ENCODE measurements around the gene PCDHGA7. TPM values are rescaled to one million over a fixed set of nuclear protein-coding genes. Genes with fewer than 3 reads are reported as not detected.
A peak's percentile ranks its signal among the peaks of the same experiment; 100 is the strongest.

PCDHGA7 gene
- total RNA-seq, 2 donors from 2014 or later, result 0.40 to 1.9 TPM

DNA sequence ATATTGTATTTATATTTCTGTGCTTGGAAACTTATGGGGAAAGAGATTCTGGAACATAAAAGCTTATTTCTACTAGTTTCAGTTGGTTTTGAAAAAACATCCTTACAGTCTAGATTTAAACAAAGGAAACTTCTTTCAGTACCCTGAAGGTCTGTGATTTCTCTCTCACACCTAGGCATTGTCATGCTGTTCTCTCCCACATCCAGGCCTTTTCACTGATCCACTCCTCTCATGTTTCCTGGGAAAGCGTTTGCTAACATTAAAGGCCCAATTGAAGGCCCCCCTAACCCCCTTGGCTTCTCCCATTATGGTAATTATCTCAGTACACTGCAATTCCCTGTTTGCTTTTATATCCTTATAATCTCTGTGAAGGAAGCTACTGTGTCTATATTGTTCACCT, 39.8 kb upstream of the PCDHGA7 start:
- no peaks in the 10 kb centered on the region for H3K36me3 ChIP-seq (ENCODE audit: control insufficient read depth, insufficient read depth, low read length)
- WGBS, 2 experiments (ENCODE audit: insufficient coverage in 1 of 2, insufficient read length in 1 of 2), result 84% methylated on average over 1 of the region's 1 CpG; no CpG with 5 or more reads in 1 of the 2 experiments
- Mint-ChIP-seq H3K27ac (no peak overlapping the region), H3K9me3 (peaks cover 74% of the 10 kb centered on the region), H3K4me1 (no peaks in the 10 kb centered on the region), H3K4me3 (no peak overlapping the region), H3K27me3 (ENCODE audit: insufficient read depth) (peaks cover 11% of the 10 kb centered on the region), H3K36me3 (ENCODE audit: low read depth) (peaks cover 22% of the 10 kb centered on the region)
- no peaks in the 10 kb centered on the region for H3K4me1 ChIP-seq (ENCODE audit: control insufficient read depth, insufficient read depth, low read length)
- peaks cover 32% of the 10 kb centered on the region for H3K9me3 ChIP-seq (ENCODE audit: control insufficient read depth, low read length)
- H3K4me3 ChIP-seq (ENCODE audit: low read length), result peak overlapping the region; percentile 77
- H3K27ac ChIP-seq (ENCODE audit: low read depth, low read length), result no peak overlapping the region
- H3K27me3 ChIP-seq (ENCODE audit: control insufficient read depth, insufficient read depth, low read length, poor library complexity, severe bottlenecking), result no peaks in the 10 kb centered on the region
- DNase-seq, result no peak
- TF ChIP-seq, protein P1, sequence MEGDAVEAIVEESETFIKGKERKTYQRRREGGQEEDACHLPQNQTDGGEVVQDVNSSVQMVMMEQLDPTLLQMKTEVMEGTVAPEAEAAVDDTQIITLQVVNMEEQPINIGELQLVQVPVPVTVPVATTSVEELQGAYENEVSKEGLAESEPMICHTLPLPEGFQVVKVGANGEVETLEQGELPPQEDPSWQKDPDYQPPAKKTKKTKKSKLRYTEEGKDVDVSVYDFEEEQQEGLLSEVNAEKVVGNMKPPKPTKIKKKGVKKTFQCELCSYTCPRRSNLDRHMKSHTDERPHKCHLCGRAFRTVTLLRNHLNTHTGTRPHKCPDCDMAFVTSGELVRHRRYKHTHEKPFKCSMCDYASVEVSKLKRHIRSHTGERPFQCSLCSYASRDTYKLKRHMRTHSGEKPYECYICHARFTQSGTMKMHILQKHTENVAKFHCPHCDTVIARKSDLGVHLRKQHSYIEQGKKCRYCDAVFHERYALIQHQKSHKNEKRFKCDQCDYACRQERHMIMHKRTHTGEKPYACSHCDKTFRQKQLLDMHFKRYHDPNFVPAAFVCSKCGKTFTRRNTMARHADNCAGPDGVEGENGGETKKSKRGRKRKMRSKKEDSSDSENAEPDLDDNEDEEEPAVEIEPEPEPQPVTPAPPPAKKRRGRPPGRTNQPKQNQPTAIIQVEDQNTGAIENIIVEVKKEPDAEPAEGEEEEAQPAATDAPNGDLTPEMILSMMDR (conservative IDR thresholded peaks at IDR 0.05), result no peak
- H3K9ac ChIP-seq (ENCODE audit: extremely low read depth, low read length, poor library complexity, severe bottlenecking), result no peak overlapping the region

GRCh38 chr5:141343242-141343952, 39.1 kb upstream of the PCDHGA7 start, which contains the start of gene PCDHGA3:
TSS of gene PCDHGA3 (plus strand) at chr5:141343829. CDS start at chr5:141344034, 205 bp downstream.
- DNase-seq, result peak; percentile 63
- Histone ChIP-seq H3K36me3 (ENCODE audit: control insufficient read depth, insufficient read depth, low read length) (no peaks in the 10 kb centered on the region), H3K9ac (ENCODE audit: extremely low read depth, low read length, poor library complexity, severe bottlenecking) (peak within 1 kb of the TSS; percentile 58), H3K4me3 (ENCODE audit: low read length) (peak within 1 kb of the TSS; percentile 77), H3K27me3 (ENCODE audit: control insufficient read depth, insufficient read depth, low read length, poor library complexity, severe bottlenecking) (no peaks in the 10 kb centered on the region), H3K4me1 (ENCODE audit: control insufficient read depth, insufficient read depth, low read length) (no peaks in the 10 kb centered on the region), H3K27ac (ENCODE audit: low read depth, low read length) (no peak within 1 kb of the TSS), H3K9me3 (ENCODE audit: control insufficient read depth, low read length) (peaks cover 38% of the 10 kb centered on the region)
- Mint-ChIP-seq H3K4me1 (no peaks in the 10 kb centered on the region), H3K9me3 (peaks cover 70% of the 10 kb centered on the region), H3K27ac (peak within 1 kb of the TSS; percentile 94), H3K4me3 (peak within 1 kb of the TSS; percentile 70), H3K36me3 (ENCODE audit: low read depth) (peaks cover 22% of the 10 kb centered on the region), H3K27me3 (ENCODE audit: insufficient read depth) (peaks cover 11% of the 10 kb centered on the region)
- TF ChIP-seq, protein P1 (conservative IDR thresholded peaks at IDR 0.05), result peak; percentile 75
- WGBS, 2 experiments (ENCODE audit: insufficient coverage in 1 of 2, insufficient read length in 1 of 2), result 52 to 80% methylated on average over 3 to 7 of the region's 9 CpGs

- Histone ChIP-seq H3K36me3 (ENCODE audit: control insufficient read depth, insufficient read depth, low read length) (no peaks in the 10 kb centered on the region), H3K4me3 (ENCODE audit: low read length) (peak overlapping the region; percentile 77), H3K27me3 (ENCODE audit: control insufficient read depth, insufficient read depth, low read length, poor library complexity, severe bottlenecking) (no peaks in the 10 kb centered on the region), H3K27ac (ENCODE audit: low read depth, low read length) (no peak overlapping the region), H3K4me1 (ENCODE audit: control insufficient read depth, insufficient read depth, low read length) (no peaks in the 10 kb centered on the region), H3K9ac (ENCODE audit: extremely low read depth, low read length, poor library complexity, severe bottlenecking) (peak overlapping the region; percentile 58), H3K9me3 (ENCODE audit: control insufficient read depth, low read length) (peaks cover 44% of the 10 kb centered on the region)
- Mint-ChIP-seq H3K27me3 (ENCODE audit: insufficient read depth) (peaks cover 8% of the 10 kb centered on the region), H3K4me1 (no peaks in the 10 kb centered on the region), H3K4me3 (peak overlapping the region; percentile 70), H3K36me3 (ENCODE audit: low read depth) (peaks cover 26% of the 10 kb centered on the region), H3K9me3 (peaks cover 64% of the 10 kb centered on the region), H3K27ac (peak overlapping the region; percentile 94)
- WGBS, 2 experiments (ENCODE audit: insufficient coverage in 1 of 2, insufficient read length in 1 of 2), result 58 to 84% methylated on average over 31 of the region's 31 CpGs
- no peak for DNase-seq
- TF ChIP-seq, protein P1 (conservative IDR thresholded peaks at IDR 0.05), result peak; percentile 4
These were observed 38.5 kb upstream of the PCDHGA7 start for GRCh38 chr5:141343953-141344463.
